LNCaP clone FGC (cell line): ENCODE results near the gene RADX.
"Not testable (repeated sequence)": the region's sequence is repeated elsewhere in the genome, so short reads cannot be mapped to it uniquely, and the experiment has no call there.

Experiments
- DNase-seq: peaks from one replicate; pipeline ENCODE4 v3.0.0-alpha.2; 2011; ENCODE audit warnings: low read depth
- H3K4me3 ChIP-seq: 2 replicates; pipeline ENCODE4 v1.5.1; 2011; ENCODE audit warnings: mild to moderate bottlenecking, low read depth, low read length, control low read depth
- TF ChIP-seq, protein P1 (sequence below): IDR thresholded peaks from 2 replicates; pipeline ENCODE4 v1.5.1; 2012; ENCODE audit warnings: mild to moderate bottlenecking; ENCODE audit not compliant: control insufficient read depth, insufficient read depth; ENCODE audit errors: extremely low read depth

RADX gene

DNA sequence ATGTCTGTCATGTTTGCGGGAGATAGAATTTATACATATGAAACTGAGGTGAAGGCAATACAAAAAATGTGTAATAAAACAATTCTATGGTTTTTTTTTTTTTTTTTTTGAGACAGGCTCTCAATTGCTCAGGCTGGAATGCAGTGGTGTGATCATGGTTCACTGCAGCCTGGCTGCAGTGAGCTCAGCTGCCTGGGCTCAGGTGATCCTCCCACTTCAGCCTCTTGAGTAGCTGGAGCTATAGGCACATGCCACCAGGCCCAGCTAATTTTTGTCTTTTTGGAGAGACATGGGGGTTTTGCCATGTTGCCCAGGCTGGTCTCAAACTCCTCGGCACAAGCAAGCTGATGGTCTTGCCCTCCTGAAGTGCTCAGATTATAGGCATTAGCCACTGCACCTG lies 10.1 kb downstream of the RADX start:
- TF ChIP-seq, protein P1, sequence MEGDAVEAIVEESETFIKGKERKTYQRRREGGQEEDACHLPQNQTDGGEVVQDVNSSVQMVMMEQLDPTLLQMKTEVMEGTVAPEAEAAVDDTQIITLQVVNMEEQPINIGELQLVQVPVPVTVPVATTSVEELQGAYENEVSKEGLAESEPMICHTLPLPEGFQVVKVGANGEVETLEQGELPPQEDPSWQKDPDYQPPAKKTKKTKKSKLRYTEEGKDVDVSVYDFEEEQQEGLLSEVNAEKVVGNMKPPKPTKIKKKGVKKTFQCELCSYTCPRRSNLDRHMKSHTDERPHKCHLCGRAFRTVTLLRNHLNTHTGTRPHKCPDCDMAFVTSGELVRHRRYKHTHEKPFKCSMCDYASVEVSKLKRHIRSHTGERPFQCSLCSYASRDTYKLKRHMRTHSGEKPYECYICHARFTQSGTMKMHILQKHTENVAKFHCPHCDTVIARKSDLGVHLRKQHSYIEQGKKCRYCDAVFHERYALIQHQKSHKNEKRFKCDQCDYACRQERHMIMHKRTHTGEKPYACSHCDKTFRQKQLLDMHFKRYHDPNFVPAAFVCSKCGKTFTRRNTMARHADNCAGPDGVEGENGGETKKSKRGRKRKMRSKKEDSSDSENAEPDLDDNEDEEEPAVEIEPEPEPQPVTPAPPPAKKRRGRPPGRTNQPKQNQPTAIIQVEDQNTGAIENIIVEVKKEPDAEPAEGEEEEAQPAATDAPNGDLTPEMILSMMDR, result no peak
- no peak for DNase-seq

DNA sequence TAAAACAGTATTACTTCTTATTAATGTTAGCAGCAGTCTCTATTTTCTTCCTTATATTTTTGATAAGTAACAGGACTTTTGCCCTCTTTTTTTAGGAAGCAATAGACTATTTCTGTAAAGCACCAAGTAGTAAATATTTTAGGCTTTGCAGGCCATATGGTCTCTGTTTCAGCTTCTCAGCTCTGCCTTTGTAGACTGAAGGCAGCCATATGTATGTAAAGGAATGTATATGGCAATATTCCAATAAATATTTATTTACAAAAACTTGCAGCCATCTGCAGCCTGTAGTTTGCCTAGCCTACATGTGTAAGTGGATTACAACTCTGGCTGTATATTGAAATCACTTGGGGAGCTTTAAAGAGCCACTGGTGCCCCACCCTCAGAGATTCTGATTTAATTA lies 15.0 kb downstream of the RADX start:
- TF ChIP-seq, protein P1, result no peak
- DNase-seq, result no peak

More for the DNA sequence above, 10.1 kb downstream of the RADX start:
- H3K4me3 ChIP-seq, result no peak overlapping the region

DNA sequence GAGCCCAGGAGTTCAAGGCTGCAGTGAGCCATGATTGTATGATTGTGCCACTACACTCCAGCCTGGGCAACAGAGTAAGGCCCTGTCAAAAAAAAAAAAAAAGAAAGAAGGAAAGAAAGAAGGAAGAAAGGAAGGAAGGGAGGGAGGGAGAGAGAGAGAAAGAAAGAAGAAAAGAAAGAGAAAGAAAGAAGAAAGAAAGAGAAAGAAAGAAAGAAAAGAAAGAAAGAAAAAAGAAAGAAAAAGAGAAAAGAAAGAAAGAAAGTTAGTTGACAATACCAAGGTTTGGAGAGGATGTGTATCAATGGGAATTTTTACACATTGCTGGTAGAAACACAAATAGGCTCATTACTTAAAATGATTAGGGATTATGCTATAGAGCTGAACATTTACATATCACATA lies 19.8 kb downstream of the RADX start:
- TF ChIP-seq, protein P1, result no peak
- no peak overlapping the region for H3K4me3 ChIP-seq
- no peak for DNase-seq

More for the DNA sequence above, 15.0 kb downstream of the RADX start:
- no peak overlapping the region for H3K4me3 ChIP-seq

DNA sequence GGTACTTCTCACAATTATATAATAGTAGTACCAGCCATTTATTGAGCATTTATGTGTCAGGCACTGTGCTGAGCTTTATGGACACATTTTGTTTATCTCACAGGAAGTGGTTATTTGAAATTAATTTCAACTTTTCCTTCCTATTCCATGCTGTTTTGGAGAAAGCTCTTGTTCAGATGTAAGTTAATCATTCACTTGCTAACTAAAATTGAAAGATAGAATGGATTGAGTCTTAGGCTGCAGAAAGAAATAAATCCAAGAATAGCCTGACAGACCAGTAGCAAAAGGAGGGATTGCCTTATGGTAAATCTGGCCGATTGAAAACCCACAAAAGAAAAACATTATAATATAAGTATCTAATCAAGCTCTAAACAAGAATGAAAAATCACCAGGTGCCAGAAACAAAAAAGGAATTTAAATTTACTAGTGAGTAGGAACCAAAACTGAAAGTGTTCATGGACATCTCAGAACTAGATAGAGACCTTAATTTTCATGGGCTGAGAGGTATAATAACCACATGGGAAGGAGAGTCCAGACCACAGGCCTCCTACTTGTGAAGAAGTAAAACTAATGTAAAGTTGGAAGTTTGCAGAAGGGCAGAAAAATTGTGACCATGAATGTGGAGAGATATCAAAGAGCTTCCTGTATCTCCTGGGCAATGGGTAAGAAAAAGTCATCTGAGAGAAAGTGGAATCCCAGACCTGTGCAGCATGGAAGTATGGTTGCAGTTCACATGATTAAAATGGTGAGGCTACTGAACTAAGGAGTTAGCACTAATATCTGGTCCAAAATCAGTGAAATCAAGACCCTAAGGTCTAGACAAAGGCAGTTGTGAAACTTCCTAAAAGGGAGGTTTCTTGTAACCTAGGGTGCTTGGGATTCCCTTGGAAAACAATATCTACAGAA lies 38.0 kb downstream of the RADX start:
- TF ChIP-seq, protein P1, result no peak
- no peak for DNase-seq

DNA sequence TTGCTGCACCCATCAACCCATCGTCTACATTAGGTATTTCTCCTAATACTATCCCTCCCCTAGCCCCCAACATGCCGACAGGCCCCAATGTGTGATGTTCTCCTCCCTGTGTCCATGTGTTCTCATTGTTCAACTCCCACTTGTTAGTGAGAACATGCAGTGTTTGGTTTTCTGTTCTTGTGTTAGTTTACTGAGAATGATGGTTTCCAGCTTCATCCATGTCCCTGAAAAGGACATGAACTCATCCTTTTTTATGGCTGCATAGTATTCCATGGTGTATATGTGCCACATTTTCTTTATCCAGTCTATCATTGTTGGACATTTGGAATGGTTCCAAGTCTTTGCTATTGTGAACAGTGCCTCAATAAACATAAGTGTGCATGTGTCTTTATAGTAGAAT lies 41.8 kb downstream of the RADX start:
- DNase-seq, H3K4me3 ChIP-seq: not testable (repeated sequence)

More for the DNA sequence above, 38.0 kb downstream of the RADX start:
- no peak overlapping the region for H3K4me3 ChIP-seq

DNA sequence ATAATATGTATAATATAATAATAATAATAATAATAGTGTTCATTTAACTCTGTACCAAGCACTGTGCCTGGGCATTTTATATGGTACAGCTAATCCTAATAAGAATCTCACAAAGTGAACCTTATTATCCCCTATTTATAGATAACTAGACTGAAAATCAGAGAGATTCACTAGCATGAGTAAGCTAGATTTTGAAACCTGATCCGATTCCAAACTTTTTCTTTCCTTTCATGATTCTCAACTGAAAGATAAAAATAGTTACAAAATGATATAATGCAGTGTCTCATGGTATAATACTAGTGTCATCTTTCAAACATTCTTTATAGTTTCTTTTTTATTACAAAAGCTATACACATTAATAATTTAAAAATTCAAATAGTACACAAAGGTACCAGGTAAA lies 58.9 kb downstream of the RADX start:
- no peak overlapping the region for H3K4me3 ChIP-seq
- TF ChIP-seq, protein P1, result no peak
- DNase-seq, result no peak

DNA sequence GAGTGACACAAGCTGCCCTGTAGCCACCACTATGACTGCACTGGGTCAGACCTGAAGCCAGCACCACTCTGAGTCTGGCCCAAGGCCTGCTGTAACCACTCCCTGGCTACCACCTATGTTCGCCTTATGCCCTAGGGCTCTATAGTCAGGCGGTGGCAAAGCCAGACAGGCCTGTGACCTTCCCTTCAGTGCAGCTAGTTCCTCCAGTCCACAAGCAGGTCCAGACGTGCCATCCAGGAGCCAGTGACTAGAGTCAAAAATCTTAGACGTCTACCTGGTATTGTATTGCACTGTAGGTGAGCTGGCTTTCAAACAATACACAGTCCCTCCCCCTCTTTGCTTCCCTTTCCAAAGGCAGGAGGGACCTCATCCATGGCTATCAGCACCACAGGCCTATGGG lies 60.7 kb downstream of the RADX start:
- DNase-seq, result no peak
- H3K4me3 ChIP-seq, result no peak overlapping the region
- TF ChIP-seq, protein P1, result no peak
